Islet precursor cell (in vitro differentiated cells): ENCODE data around the gene IL4I1.

Experiments
- DNase-seq: peaks from one replicate; pipeline ENCODE4 v3.0.0-alpha.2; 2018

IL4I1 gene

GRCh38 chr19:49894879-49895565, 1.7 kb downstream of the IL4I1 start:
- no peak for DNase-seq

GRCh38 chr19:49894011-49894664, 2.5 kb downstream of the IL4I1 start:
- no peak for DNase-seq

- DNase-seq = no peak
Observed at GRCh38 chr19:49892716-49893115, 4.0 kb downstream of the IL4I1 start.

- no peak for DNase-seq
Observed at GRCh38 chr19:49891393-49891792, 5.3 kb downstream of the IL4I1 start.

- DNase-seq = peak; percentile 81
Observed at GRCh38 chr19:49890349-49891311, 6.1 kb downstream of the IL4I1 start.

- peak; percentile 90 for DNase-seq
Observed at GRCh38 chr19:49889687-49890348, 6.9 kb downstream of the IL4I1 start.

GRCh38 chr19:49889038-49889686, 7.5 kb downstream of the IL4I1 start:
- DNase-seq = no peak

GRCh38 chr19:49888510-49888824, 8.2 kb downstream of the IL4I1 start:
- DNase-seq = no peak

- no peak for DNase-seq
Observed at GRCh38 chr19:49887665-49888509, 8.8 kb downstream of the IL4I1 start.

GRCh38 chr19:49887037-49887664, 9.5 kb downstream of the IL4I1 start:
- DNase-seq = no peak

GRCh38 chr19:49884760-49885159, 11.9 kb downstream of the IL4I1 start:
- DNase-seq = no peak

- DNase-seq = no peak
Observed at GRCh38 chr19:49884109-49884508, 12.6 kb downstream of the IL4I1 start.

- no peak for DNase-seq
Observed at GRCh38 chr19:49883094-49883493, 13.6 kb downstream of the IL4I1 start.

GRCh38 chr19:49882643-49883042, 14.0 kb downstream of the IL4I1 start:
- no peak for DNase-seq

- no peak for DNase-seq
Observed at GRCh38 chr19:49881672-49882394, 14.9 kb downstream of the IL4I1 start.

GRCh38 chr19:49881186-49881585, 15.5 kb downstream of the IL4I1 start:
- DNase-seq = no peak

- no peak for DNase-seq
Observed at GRCh38 chr19:49880162-49880869, 16.4 kb downstream of the IL4I1 start.

GRCh38 chr19:49879243-49879963, 17.3 kb downstream of the IL4I1 start:
- no peak for DNase-seq

- DNase-seq = no peak
Observed at GRCh38 chr19:49878744-49879070, 18.0 kb downstream of the IL4I1 start.
